Upper lobe of left lung (tissue), 6 donors: Measurements from ENCODE around the gene KCNC1. TPM values are rescaled to one million over a fixed set of nuclear protein-coding genes. Genes with fewer than 3 reads are reported as not detected.

ENCODE experiments used
- ATAC-seq, 2 donors: fragments of 200-7000 bp; cut with Tn5 transposase; one replicate each; pipeline ENCODE4 v1.9.1; 2022; ENCODE audit warnings: mild to moderate bottlenecking in 2 of 2, moderate library complexity in 2 of 2; ENCODE audit not compliant: low FRiP score in 2 of 2
- DNase-seq, 2 donors: peaks; one replicate each; pipeline ENCODE4 v3.0.0-alpha.2; 2019 to 2020
- H3K27ac ChIP-seq, 4 donors: fragments of 200-600 bp; sonication (generic); one replicate each; pipeline ENCODE4 v1.5.1; 2016 to 2019
- H3K27me3 ChIP-seq, 4 donors: fragments of 200-600 bp; sonication (generic); one replicate each; pipeline ENCODE4 v1.5.1; 2017 to 2019
- H3K36me3 ChIP-seq, 4 donors: fragments of 200-600 bp; sonication (generic); one replicate each; pipeline ENCODE4 v1.5.1; 2016 to 2019
- H3K4me1 ChIP-seq, 4 donors: fragments of 200-600 bp; sonication (generic); one replicate each; pipeline ENCODE4 v1.5.1; 2018 to 2019
- H3K4me3 ChIP-seq, 4 donors: fragments of 200-600 bp; sonication (generic); one replicate each; pipeline ENCODE4 v1.5.1; 2017 to 2019; ENCODE audit warnings: mild to moderate bottlenecking in 2 of 4, moderate library complexity in 1 of 4
- H3K9me3 ChIP-seq, 4 donors: fragments of 200-600 bp; sonication (generic); one replicate each; pipeline ENCODE4 v1.5.1; 2018 to 2019
- CTCF ChIP-seq, 6 experiments: fragments of 450-650 bp in 4 of 6; fragments of 200-600 bp in 2 of 6; sonication (generic) in 2 of 6; IDR thresholded peaks; one replicate each; pipeline ENCODE4 v1.5.1; 2016 to 2019; ENCODE audit warnings: antibody characterized with exemption in 6 of 6
- EP300 ChIP-seq, 4 donors: sonication (generic); formaldehyde crosslinking; IDR thresholded peaks; one replicate each; pipeline ENCODE4 v1.5.1; 2017; ENCODE audit warnings: antibody characterized with exemption in 4 of 4, control low read depth in 2 of 4
- POLR2A ChIP-seq, 4 donors: fragments of 450-650 bp; IDR thresholded peaks; one replicate each; pipeline ENCODE4 v1.5.1; 2016 to 2017; ENCODE audit warnings: antibody characterized with exemption in 4 of 4, mild to moderate bottlenecking in 2 of 4
- POLR2AphosphoS5 ChIP-seq, 2 donors: sonication (generic); formaldehyde crosslinking; IDR thresholded peaks; one replicate each; pipeline ENCODE4 v1.5.1; 2017; ENCODE audit warnings: antibody characterized with exemption in 2 of 2
- WGBS, 2 donors: methylation state at CpG; one replicate each; pipeline ENCODE4 v1.1.5; 2017 to 2018; 5-methylcytosine and 5-hydroxymethylcytosine counted together
- total RNA-seq, 6 donors: library from RNA; depleted of rRNA in 4 of 6; stranded (reverse); fragments of >200 nt in 4 of 6; gene quantifications; one replicate each; pipeline versions ENCODE4 v1.1.0 to v1.2.1, GENCODE V29; 2016 to 2021
- donor health status: DM: no; HTN: no; CAD: no; lungs with moderate emphysema.
- donor health status: DM: no; HTN: yes; CAD: no; lungs with severe emphysema.

The KCNC1 gene
- total RNA-seq, 6 donors from 2014 or later = not detected

GRCh38 chr11:17696741-17697140, 37.8 kb upstream of the KCNC1 start:
- peaks cover 0 to 6% (median 0%) of the 10 kb centered on the region in 4 donors for H3K4me1 ChIP-seq
- H3K4me3 ChIP-seq = no peak overlapping the region
- H3K36me3 ChIP-seq = no peaks in the 10 kb centered on the region
- no peak overlapping the region for H3K27ac ChIP-seq
- peaks cover 0 to 15% (median 3%) of the 10 kb centered on the region in 4 donors for H3K27me3 ChIP-seq
- H3K9me3 ChIP-seq = no peaks in the 10 kb centered on the region
- ATAC-seq (no peak), DNase-seq (no peak)
- WGBS, 2 donors = 72 to 89% methylated on average over 2 to 5 of the region's 5 CpGs
- no peak for TF ChIP-seq EP300 (IDR thresholded peaks at IDR 0.05)
- no peak for TF ChIP-seq POLR2AphosphoS5 (IDR thresholded peaks at IDR 0.05)
- TF ChIP-seq CTCF (IDR thresholded peaks at IDR 0.05) = no peak
- TF ChIP-seq POLR2A (IDR thresholded peaks at IDR 0.05) = no peak

GRCh38 chr11:17697175-17697949, 37.2 kb upstream of the KCNC1 start:
- H3K9me3 ChIP-seq = no peaks in the 10 kb centered on the region
- ATAC-seq (no peak), DNase-seq (no peak)
- no peaks in the 10 kb centered on the region for H3K36me3 ChIP-seq
- no peak for TF ChIP-seq POLR2A (IDR thresholded peaks at IDR 0.05)
- TF ChIP-seq EP300 (IDR thresholded peaks at IDR 0.05) = no peak
- TF ChIP-seq CTCF (IDR thresholded peaks at IDR 0.05) = no peak
- TF ChIP-seq POLR2AphosphoS5 (IDR thresholded peaks at IDR 0.05) = no peak
- no peak overlapping the region for H3K27ac ChIP-seq
- no peak overlapping the region for H3K4me3 ChIP-seq
- H3K4me1 ChIP-seq = peaks cover 0 to 6% (median 0%) of the 10 kb centered on the region in 4 donors
- WGBS, 2 donors = 55 to 59% methylated on average over 4 to 5 of the region's 6 CpGs
- H3K27me3 ChIP-seq = peaks cover 0 to 15% (median 3%) of the 10 kb centered on the region in 4 donors

GRCh38 chr11:17699147-17700114, 35.1 kb upstream of the KCNC1 start:
- ATAC-seq (no peak), DNase-seq (no peak)
- Histone ChIP-seq H3K27ac (no peak overlapping the region), H3K36me3 (no peaks in the 10 kb centered on the region), H3K4me1 (peaks cover 0 to 6% (median 0%) of the 10 kb centered on the region in 4 donors), H3K27me3 (peaks cover 0 to 15% (median 3%) of the 10 kb centered on the region in 4 donors), H3K4me3 (no peak overlapping the region), H3K9me3 (peaks cover 0 to 6% (median 2%) of the 10 kb centered on the region in 4 donors)
- 81 to 96% methylated on average over 5 of the region's 5 CpGs for WGBS, 2 donors
- TF ChIP-seq POLR2AphosphoS5 (IDR thresholded peaks at IDR 0.05) = no peak
- no peak for TF ChIP-seq EP300 (IDR thresholded peaks at IDR 0.05)
- TF ChIP-seq CTCF (IDR thresholded peaks at IDR 0.05) = no peak
- TF ChIP-seq POLR2A (IDR thresholded peaks at IDR 0.05) = no peak

- no peak for DNase-seq
- WGBS, 2 donors = 92 to 93% methylated on average over 4 of the region's 4 CpGs
- H3K27ac ChIP-seq = no peak overlapping the region
- H3K36me3 ChIP-seq = no peaks in the 10 kb centered on the region
- peaks cover 0 to 4% (median under 1%) of the 10 kb centered on the region in 4 donors for H3K27me3 ChIP-seq
- H3K4me1 ChIP-seq = peaks cover 0 to under 1% (median 0%) of the 10 kb centered on the region in 4 donors
- peaks cover 0 to 6% (median 2%) of the 10 kb centered on the region in 4 donors for H3K9me3 ChIP-seq
- no peak overlapping the region for H3K4me3 ChIP-seq
- no peak for TF ChIP-seq CTCF (IDR thresholded peaks at IDR 0.05)
- TF ChIP-seq EP300 (IDR thresholded peaks at IDR 0.05) = no peak
- TF ChIP-seq POLR2AphosphoS5 (IDR thresholded peaks at IDR 0.05) = no peak
- no peak for TF ChIP-seq POLR2A (IDR thresholded peaks at IDR 0.05)
- ATAC-seq = no peak
Observed at GRCh38 chr11:17700991-17701390, 33.6 kb upstream of the KCNC1 start.
